Measurements from ENCODE around the gene CGB3. TPM values are rescaled to one million over a fixed set of nuclear protein-coding genes. Genes with fewer than 3 reads are reported as not detected.
"Not testable (repeated sequence)": the region's sequence is repeated elsewhere in the genome, so short reads cannot be mapped to it uniquely, and the experiment has no call there.

The CGB3 gene
- not detected in 2 replicates for total RNA-seq

GRCh38 chr19:49024233-49024632, at the start of gene CGB3:
Gene CGB3 (minus strand): TSS chr19:49024333. CDS start chr19:49023971, 362 bp downstream.
- not testable (repeated sequence) for H3K4me3 ChIP-seq (ENCODE audit: low read depth, low read length); H3K36me3 ChIP-seq (ENCODE audit: control insufficient read depth, insufficient read depth, low read length); FAIRE-seq; H3K27me3 ChIP-seq (ENCODE audit: control insufficient read depth, insufficient read depth, low read length); DNase-seq (ENCODE audit: low read depth)

DNA sequence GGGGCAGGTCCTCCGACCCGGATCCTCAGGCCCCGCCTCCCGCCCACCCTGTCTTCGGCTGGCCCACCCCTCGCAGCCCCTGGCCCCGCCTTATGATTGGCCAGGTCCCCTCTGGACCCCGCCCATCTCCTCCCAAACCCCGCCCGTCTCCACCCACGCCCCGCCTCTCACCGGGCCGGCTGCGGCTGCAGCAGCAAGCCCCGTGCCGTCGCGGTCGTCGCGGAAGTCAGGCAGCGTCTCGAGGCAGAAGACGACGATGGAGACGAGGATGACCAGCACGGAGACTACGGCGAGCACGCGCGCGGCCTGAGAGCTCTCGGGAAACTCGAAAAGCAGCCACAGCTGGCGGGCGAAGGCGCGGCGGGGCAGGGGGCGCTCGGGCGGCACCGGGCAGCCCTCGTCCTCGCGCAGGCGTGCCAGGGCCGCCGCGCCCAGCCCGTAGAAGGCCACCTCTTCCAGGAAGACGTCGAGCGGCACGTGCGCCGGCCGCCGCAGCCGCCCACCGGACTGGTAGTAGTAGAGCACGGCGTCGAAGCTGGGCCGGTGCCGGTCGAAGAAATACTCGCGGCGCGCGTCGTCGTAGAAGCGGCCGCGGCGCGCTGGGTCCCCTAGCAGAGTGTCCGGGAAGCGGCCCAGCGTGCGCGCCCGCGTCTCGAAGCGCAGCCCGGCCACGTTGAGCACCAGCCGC, 47.9 kb upstream of the CGB3 start:
- no peak overlapping the region for H3K4me3 ChIP-seq (ENCODE audit: low read depth, low read length)
- TF ChIP-seq, protein P1, sequence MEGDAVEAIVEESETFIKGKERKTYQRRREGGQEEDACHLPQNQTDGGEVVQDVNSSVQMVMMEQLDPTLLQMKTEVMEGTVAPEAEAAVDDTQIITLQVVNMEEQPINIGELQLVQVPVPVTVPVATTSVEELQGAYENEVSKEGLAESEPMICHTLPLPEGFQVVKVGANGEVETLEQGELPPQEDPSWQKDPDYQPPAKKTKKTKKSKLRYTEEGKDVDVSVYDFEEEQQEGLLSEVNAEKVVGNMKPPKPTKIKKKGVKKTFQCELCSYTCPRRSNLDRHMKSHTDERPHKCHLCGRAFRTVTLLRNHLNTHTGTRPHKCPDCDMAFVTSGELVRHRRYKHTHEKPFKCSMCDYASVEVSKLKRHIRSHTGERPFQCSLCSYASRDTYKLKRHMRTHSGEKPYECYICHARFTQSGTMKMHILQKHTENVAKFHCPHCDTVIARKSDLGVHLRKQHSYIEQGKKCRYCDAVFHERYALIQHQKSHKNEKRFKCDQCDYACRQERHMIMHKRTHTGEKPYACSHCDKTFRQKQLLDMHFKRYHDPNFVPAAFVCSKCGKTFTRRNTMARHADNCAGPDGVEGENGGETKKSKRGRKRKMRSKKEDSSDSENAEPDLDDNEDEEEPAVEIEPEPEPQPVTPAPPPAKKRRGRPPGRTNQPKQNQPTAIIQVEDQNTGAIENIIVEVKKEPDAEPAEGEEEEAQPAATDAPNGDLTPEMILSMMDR (IDR thresholded peaks at IDR 0.05; ENCODE audit: insufficient read depth, low read length, severe bottlenecking): no peak
- DNase-seq (ENCODE audit: low read depth) (no peak), FAIRE-seq (no peak)
- peaks cover 11% of the 10 kb centered on the region for H3K27me3 ChIP-seq (ENCODE audit: control insufficient read depth, insufficient read depth, low read length)
- H3K36me3 ChIP-seq (ENCODE audit: control insufficient read depth, insufficient read depth, low read length): no peaks in the 10 kb centered on the region

DNA sequence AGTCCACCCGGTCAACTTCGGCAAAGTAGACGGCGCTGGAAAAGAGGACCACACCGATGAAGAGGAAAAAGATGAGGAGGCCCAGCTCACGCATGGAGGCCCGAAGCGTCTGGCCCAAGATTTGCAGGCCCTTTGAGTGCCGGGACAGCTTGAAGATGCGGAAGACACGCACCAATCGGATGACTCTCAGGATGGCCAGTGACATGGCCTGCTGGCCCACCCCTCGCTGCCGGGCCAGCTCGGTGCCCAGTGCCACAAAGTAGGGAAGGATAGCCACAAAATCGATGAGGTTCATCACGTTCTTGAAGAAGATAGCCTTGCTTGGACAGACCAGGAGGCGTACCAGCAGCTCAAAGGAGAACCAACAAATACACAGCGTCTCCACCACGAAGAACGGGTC, 46.3 kb upstream of the CGB3 start:
- FAIRE-seq: peak; percentile 90
- DNase-seq (ENCODE audit: low read depth): no peak
- Histone ChIP-seq H3K27me3 (ENCODE audit: control insufficient read depth, insufficient read depth, low read length) (peaks cover 11% of the 10 kb centered on the region), H3K36me3 (ENCODE audit: control insufficient read depth, insufficient read depth, low read length) (no peaks in the 10 kb centered on the region), H3K4me3 (ENCODE audit: low read depth, low read length) (no peak overlapping the region)
- TF ChIP-seq, protein P1 (IDR thresholded peaks at IDR 0.05; ENCODE audit: insufficient read depth, low read length, severe bottlenecking): no peak

- FAIRE-seq (peak; percentile 83), DNase-seq (ENCODE audit: low read depth) (peak; percentile 63)
- H3K36me3 ChIP-seq (ENCODE audit: control insufficient read depth, insufficient read depth, low read length): no peaks in the 10 kb centered on the region
- no peak overlapping the region for H3K4me3 ChIP-seq (ENCODE audit: low read depth, low read length)
- TF ChIP-seq, protein P1 (IDR thresholded peaks at IDR 0.05; ENCODE audit: insufficient read depth, low read length, severe bottlenecking): no peak
- peaks cover 11% of the 10 kb centered on the region for H3K27me3 ChIP-seq (ENCODE audit: control insufficient read depth, insufficient read depth, low read length)
Measured at GRCh38 chr19:49069026-49069425, 44.9 kb upstream of the CGB3 start.

- H3K27me3 ChIP-seq (ENCODE audit: control insufficient read depth, insufficient read depth, low read length): peaks cover 5% of the 10 kb centered on the region
- TF ChIP-seq, protein P1 (IDR thresholded peaks at IDR 0.05; ENCODE audit: insufficient read depth, low read length, severe bottlenecking): no peak
- H3K36me3 ChIP-seq (ENCODE audit: control insufficient read depth, insufficient read depth, low read length): no peaks in the 10 kb centered on the region
- DNase-seq (ENCODE audit: low read depth) (no peak), FAIRE-seq (no peak)
- no peak overlapping the region for H3K4me3 ChIP-seq (ENCODE audit: low read depth, low read length)
Measured at GRCh38 chr19:49067554-49067953, 43.4 kb upstream of the CGB3 start.

DNA sequence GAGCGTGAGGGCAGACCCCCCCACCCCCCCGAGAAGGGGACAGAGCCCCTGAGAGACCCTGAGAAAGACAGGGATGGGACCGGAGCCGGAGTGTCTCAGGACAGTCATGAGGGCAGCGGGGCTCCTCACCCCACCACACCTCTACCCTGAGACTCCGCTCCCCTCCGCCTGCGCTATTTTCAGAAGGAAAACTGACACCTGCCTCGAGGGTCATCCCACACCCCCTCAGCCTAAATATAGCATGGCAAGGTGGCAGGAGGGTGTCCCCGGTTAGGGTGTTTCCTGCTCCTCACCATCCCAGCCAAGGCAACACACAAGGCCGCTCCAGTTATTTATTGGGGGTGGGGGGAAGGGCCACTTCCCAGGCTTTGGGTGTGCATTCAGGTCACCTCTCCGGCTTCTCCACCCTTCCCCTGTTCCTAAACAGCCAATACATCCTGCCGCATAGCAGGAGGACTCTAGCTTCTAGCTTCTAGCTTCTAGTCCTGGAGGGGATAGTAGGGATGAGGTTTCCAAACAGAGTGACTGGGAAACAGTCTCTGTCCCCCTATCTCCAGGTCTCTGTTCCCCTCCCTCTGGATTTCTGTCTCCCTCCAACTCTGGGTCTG, 41.9 kb upstream of the CGB3 start:
- TF ChIP-seq, protein P1 (IDR thresholded peaks at IDR 0.05; ENCODE audit: insufficient read depth, low read length, severe bottlenecking): no peak
- Histone ChIP-seq H3K4me3 (ENCODE audit: low read depth, low read length) (no peak overlapping the region), H3K27me3 (ENCODE audit: control insufficient read depth, insufficient read depth, low read length) (no peaks in the 10 kb centered on the region), H3K36me3 (ENCODE audit: control insufficient read depth, insufficient read depth, low read length) (peaks cover 2% of the 10 kb centered on the region)
- FAIRE-seq (no peak), DNase-seq (ENCODE audit: low read depth) (no peak)

Measured in bronchial epithelial cell (primary cell).